Iris pigment epithelial cell (primary cell): ENCODE results near the gene C15orf61.

ENCODE experiments used
- DNase-seq: peaks from one replicate; pipeline ENCODE4 v3.0.0-alpha.2; 2011; ENCODE audit warnings: low read depth

C15orf61 gene

DNA sequence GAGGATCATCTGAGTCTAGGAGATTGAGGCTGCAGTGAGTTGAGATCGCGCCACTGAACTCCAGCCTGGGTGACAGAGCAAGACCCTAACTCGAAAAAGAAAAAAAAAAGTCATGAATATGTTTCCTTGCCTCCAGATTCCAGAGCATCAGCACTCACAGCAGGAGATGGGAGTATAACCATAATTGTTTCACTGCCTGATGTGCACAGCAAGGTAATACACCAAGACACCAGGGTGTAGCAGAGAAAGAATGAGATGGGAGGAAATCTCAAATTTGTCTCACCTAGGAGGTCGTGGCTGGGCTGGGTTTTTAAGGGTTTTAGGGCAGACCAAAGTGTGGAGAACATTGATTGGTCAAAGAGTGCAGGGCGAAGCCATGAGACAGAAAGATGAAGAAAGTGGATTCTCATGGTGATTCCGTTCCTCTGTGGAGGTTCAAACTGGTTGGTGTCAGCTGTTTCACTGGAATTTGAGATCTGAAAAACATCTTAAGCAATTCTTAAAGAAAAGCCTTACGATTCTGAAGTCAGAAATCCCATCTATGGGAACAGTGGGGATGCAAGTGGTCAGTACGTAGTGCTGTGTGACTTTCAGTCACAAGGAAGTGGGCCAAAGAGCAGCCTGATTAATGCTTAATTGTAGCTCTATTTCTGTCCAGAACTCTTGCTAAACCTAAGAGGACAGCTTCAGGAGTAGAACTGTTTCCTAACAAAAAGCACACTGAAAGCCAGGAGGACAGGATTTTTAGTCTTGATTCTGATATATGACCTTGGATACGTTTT lies 7.8 kb upstream of the C15orf61 start:
- DNase-seq = no peak

DNA sequence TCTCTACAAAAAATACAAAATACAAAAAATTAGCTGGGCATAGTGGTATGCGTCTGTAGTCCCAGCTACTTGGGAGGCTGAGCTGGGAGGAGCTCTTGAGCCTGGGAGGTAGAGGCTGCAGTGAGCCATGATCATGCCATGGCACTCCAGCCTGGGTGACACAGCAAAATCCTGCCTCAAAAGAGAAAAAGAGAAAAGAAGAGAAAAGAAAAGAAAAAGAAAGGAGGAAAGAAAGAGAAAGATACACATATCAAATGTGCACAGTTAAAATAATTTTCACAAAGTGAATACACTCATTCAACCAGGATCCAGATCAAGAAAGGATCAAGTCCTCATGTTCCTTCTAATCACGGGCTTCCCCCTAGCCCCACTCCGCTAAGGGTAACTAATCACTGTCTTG lies 5.8 kb upstream of the C15orf61 start:
- no peak for DNase-seq

DNA sequence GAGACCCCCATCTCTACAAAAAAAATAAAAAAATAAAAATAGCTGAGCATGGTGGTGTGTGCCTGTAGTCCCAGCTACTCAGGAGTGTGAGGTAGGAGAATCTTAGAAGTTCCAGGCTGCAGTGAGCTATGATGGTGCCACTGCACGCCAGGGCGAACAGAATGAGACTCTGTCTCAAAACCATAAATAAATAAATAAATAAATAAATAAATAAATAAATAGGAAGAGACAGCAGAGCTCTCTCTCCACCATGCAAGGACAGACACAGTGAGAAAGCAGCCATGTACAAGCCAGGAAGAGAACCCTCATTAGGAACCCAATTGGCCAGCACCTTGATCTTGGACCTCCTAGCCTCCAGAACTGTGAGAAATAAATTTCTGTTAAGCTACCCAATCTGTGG lies 5.4 kb upstream of the C15orf61 start:
- DNase-seq = no peak

DNA sequence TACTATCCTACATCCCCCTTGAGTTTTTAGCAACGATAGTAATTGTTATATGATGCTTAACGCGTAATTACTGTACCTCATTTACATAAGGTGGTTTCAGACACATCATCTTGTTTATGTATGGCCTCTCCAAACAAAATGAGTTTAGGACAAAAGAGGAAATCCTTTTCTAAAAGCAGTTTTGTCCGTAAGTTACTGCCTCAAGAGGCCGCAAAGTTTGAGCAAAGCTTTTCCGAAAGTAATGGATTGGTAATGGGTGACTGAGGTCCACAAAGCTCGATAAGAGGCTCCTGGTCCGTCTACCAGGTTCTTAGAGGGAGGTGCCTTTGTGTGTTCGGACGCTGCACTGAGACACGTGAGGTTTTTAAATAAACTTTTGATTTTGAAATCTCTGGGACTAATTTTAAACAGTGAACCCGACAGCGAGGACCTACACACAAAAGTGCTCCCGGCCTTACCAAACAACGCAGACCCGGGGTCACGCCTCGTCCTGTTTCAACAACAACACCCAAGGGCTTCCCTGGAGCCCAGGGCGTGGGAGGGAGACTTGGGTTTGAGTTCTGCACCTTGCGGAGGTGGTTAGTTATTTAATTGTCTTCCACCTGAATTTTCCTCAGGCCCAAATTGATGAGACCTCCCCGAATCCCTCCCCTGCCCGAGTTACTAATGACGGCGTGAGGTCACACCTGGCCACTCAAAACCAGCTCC lies 456 bp upstream of the C15orf61 start:
- DNase-seq = peak; percentile 15

DNA sequence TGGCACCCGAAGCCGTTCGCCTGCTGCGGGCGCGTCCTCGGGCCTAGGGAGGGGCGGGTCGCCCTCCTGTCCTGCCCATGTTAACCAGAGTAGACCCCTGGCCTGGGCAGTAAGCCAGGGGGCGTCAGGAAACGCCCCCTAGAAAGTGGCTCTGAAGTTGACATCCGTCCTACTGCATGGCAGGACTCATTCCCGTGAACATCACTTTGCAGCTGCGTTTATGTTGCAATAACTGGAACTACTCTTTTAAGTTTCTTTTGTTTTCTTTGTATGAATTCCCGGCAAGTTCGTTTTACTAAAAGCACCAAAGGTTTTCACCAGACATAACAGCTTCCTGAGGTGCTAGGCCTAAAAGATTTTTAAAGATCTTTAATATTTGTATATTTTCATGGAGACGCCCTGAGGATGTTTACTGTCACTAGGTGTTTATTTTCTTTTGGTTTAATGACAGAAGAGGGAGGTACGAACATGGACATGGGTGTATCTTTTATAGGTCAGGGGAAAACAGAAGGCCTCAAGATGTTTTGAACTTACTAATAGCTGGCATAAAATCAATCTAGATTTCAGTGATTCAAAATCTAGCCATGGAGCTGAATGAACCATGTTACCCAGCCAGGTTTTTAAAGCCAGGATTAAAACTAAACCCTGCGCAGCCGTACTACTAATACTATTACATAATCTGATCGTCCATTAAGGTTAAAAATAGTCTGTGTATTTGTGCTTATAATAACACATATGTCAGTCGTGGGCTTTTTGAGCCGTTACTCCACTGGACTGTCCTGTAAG lies 1.0 kb downstream of the C15orf61 start:
- peak; percentile 69 for DNase-seq

DNA sequence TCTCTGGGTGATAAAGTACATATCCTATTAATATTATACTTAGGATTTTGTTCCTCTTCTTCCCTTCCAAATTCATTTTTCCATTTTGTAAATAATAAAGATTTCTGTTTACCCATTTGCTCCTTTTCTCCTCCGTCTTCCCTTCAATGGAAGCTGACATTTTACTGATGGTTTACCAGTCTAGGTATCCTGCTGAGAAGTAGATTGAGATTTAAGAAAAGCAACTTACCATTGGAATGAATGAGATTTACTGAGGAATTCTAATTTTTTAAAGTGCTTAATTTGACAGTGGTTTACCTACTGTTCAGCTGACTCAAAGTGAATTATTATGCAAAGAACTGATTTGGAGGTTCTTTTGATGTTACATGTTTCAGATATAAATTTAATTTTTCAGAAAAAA lies 2.4 kb downstream of the C15orf61 start:
- no peak for DNase-seq

DNA sequence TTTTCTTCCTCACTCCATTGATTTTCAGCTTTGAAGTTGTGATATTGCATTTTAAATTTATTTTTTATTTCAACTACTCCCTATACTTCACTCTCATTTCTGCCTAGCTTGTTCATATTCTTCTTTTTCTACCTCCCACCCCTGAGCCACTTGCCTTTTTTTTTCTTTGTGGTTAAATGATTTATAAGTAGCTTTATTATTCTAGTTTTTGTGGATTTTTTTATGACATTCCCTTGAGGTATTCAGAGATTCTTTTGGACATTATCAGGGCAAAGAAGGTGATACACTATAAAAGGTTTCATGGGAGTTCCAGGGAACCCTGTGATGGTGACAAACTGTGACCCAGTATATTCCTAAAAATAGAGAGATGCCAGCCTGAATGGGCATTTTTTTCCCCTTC lies 3.3 kb downstream of the C15orf61 start:
- DNase-seq = no peak

DNA sequence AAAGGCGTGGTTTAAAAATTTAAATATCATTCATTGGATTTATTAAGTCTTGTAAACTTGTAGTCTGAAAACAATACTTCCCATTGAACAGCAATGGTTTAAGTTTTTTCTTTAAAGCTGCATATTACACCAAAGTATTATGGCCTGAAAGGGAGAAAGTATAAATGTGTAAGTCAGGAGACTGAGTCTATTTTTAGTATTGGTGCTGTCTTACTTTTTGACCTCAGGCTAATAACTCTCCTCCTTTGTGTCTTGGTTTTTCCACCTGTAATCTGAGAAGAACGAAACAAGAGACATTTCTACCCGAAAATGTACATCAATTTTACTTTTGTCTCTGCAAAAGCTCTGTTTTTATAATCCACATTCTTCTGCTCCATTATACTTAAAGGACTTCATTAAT lies 7.6 kb downstream of the C15orf61 start:
- DNase-seq = no peak

DNA sequence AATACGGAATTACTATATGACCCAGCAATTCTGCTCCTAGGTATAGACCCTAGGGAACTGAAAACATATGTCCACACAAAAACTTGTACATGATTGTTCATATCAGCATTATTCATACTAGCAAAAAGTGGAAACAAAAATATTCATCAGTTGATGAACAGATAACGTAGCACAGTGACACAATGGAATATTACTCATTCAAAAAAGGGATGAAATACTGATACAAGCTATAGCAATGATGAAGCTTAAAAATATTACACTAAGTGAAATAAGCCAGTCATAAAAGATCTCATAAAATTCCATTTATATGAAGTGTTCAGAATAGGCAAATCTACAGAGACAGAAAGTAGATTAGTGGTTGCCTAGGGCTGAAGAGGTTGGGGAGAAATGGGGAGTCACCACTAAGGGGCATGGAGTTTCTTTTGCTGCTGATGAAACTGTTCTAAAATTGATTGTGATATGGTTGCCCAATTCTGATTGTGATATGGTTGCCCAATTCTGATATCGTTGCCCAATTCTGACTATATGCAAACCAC lies 10.5 kb downstream of the C15orf61 start:
- peak; percentile 78 for DNase-seq

DNA sequence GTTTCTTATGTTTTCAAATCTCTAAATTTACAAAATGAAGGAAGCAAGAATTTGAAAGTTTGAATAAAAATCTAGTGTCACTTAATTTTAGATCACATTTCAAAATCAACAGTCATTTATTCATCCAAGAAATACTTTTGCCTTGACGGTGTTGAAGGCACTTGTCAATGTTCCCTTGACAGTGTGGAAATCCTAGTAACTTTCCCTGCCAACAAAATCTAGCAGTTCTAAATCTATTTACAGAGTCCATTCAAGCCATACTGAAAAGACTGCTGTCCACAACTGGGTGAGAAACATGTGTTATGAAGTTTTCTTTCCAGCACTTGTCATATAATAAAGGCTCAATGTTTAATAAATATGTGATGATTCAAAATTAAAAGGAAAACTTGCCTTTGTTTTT lies 12.9 kb downstream of the C15orf61 start:
- no peak for DNase-seq

DNA sequence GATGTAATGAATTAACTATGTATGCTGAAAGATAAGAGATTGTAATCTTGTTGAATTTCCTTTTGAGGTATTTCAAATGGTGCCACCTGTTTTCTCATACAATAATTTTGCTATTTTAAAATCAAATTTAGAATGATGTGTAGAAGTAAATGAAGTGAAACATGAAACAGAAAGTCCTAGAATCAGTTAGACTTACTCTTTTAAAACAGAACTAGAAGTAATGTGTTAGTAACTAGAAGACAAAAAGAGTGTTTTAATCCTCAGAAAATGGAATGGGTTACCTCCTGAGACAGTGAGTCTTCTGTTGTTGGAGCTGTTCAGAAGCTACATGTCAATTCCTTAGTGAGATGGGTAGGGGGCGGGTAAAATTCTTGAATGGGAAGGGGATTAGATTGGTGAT lies 13.4 kb downstream of the C15orf61 start:
- DNase-seq = no peak

DNA sequence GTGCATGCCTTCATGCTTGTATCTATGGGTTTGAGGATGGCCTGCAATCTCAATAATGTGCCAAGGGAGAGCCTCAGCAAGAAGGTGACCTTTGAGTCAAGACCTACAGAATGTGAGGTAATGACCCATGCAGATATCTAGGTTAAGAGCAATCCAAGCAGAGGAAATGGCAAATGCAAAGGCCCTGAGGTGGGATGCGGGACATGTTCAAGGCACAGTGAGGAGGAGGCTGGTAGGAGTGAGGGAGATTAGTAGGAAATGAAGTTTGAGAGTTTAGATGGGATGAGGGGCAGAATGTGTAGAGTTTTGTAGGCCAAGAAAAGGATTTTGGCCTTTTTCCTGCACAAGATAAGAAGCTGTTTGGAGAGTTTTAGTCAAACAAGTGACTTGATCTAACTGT lies 16.8 kb downstream of the C15orf61 start:
- DNase-seq = no peak

DNA sequence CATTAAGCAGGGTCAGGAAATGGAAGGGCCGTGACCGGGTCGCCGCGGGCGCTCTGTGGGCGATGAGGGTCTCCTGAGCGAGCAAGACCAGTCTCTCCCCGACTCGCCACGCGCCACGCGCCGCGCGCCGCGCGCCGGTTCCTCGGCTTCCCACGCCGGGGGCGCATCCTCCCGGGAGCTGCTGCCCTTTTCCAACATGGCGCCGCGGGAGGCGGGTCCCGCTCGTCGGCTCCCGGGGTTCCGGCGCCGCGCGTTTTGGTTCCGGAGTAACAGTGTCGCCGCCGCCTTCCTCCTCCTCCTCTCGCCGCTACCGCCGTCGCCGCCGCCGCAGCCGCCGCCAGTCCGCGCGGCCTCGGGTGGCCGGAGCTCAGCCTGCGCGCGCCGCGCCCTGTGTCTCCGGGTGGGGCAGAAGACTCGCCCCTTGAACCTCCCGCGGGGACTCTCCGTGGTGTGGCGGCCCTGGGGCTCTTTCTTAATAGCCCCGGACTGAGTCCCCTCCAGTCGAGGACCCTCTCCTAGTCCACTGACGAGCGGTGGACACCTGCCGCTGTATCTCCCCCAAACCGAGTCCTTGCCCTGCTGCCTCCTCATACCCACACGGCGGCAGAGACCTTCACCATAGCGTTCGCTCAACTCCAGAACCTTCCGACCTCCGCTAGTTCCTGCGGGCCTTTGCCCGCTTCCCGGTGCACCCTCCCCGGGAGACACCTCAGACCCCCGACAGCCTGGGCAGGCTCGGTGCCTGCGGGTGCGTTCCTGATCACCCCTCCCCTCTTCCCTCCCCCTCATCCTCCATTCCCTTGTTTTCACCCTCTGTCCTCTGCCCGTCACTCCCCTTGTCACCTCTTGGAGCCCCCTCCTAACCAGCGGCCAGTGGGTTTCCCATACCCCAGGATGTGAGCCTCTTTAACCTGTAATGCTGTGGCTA lies 21.8 kb downstream of the C15orf61 start, which contains the start of gene MAP2K5:
MAP2K5 (plus strand) TSS at position 284 of the 928 bp plus-strand sequence; CDS start at position 917, 633 bp downstream.
- peak; percentile 64 for DNase-seq

DNA sequence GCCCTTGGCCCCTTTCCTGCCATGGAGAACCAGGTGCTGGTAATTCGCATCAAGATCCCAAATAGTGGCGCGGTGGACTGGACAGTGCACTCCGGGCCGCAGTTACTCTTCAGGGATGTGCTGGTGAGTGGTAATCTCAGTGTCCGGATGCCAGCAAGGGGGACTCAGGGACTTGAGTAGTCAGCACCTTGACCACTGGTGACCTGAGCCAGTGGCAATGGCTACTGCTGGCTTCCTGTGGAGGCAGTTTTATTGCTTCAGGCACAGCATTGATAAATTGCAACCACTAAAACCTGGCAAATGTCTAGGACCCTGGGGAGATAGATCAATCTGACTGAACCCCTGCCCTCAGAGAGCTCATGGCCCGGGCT lies 22.4 kb downstream of the C15orf61 start:
- no peak for DNase-seq

DNA sequence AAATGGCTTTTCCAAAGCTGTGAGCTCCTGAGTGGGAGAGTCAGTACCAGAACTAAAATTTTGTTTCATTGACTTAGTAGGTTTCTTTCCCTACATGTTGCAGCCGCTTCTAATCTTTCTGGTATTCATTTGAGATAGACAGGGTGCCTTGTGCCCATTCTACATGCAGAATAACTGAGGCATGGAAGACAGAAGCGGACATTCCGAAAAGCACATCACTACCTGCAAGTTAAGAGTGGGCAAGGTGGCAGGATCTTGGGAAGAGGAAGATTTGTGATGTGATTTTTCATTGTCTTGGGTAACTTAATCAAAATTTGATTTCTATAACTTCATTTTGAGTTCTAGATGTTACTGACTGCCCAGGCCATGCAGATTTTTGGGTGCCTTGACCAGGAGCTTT lies 23.5 kb downstream of the C15orf61 start:
- no peak for DNase-seq

DNA sequence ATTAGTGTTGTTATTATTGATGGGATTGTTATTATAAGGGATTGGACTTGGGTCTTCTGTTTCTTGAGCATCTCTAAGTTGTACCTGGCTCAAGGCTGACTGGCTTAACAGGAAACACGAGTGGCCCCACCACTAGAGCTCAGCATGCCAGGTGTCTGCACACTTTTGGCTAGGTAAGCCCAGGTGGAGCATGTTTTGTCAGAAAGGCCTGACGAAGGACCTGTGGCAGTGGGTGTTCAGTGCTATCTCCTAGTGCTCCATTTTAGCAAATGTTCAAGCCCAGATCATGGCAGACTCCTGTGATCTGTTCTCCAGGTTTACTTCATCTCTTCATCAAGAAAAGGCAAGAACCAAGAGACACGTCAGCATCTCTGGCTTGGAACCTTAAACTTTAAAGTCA lies 24.9 kb downstream of the C15orf61 start:
- DNase-seq = no peak

DNA sequence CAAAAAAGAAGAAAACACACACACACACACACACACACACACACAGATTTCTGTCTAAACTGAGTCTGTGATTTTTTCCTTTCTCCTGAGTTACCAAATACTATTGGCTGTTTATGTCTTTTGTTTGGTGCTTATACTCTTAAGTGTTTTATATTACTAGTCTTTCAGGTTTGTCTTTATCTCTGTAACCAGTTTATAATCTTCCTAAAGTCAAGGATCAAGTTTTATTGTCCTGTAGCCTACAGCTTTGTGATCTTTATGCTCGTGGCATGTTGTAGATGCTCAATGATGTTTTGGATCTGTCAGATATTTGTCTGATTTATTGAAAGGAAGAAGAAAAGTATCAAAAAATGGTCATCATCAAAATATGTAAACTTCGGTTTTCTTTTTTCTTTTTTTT lies 26.1 kb downstream of the C15orf61 start:
- DNase-seq = no peak

DNA sequence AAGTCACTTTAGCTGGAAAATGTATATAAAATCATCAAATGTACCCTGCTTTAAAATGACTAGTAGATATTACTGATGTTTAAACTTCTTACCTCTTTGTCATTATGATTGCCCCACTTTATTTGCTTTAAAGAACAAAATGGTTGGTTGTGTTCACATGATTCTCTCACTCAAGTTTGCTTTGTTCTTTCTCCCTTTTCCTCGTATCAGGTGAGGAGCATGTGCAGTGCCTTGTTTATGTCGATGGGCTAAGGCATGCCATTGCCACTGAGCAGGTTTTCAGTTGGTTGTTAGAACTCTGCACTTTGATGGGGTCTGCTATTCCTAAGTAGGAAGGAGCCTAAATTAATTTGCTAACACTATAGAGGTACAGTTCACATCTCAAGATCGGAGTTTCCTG lies 26.9 kb downstream of the C15orf61 start:
- no peak for DNase-seq

DNA sequence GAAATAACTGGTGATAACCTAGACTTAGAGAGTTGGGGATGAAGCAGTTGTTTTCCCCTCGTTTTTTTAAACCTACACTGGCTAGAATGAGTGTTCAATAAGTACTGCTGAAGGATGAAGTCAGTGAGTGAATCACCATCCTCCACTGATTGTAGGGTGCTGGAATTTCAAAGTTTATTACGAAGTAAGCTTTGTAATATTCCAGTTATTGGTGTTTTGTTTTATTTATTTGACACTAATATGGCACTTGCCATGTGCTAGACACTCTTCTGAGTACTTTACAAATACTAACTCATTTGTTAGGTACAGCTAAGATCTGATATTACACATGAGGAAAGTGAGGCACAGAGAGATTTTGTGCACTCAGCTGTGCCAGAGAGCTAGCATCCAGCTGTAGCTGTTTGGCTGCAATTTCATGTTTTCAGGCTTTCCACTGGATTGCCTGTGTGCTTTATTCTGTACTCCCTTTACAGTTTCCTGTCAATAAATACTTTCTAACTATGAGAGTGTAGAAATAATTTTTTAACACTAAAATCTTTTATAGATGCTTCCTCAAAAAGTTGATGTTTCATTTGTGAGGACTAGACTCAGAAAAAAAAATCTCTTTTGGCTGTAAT lies 27.4 kb downstream of the C15orf61 start:
- peak; percentile 76 for DNase-seq

DNA sequence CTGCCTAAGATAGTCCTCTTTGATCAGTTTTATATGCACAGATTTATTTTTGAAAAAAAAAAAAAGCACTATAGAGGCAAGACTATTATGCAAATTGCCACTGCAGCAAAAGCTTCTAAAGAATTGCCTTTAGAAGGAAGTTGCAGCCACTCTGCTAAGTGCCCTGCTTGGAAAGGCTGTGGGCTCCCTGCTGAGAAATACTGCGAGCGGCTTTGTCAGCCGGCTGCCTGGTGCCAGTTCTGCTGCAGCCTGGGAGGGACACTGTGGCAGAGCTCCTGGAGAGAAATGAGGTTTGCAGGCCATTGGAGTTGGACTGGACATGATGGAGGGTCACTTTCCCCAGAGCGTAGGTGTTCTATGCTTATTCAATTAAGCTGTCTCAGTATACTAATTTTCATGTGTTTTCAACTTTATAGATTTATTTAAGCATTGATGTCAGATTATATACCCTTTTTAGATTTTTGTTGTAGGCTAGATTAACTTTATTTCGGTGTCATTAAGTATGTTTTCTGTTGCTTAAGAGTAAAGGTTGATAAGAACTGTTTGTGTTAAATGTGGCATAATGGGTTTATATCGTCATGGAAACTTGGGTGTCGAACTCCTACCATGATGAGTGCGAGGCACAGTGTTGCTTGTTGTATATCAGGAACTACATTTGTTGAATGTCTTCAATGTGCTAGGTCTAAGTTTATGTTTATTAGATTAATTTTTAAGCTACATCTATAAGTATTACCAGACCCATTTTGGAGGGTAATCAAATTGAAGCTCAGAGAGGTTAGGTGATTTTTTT lies 28.1 kb downstream of the C15orf61 start:
- DNase-seq = no peak
